Measurements from ENCODE around the gene KIFC3. TPM values are rescaled to one million over a fixed set of nuclear protein-coding genes. Genes with fewer than 3 reads are reported as not detected.
A peak's percentile ranks its signal among the peaks of the same experiment; 100 is the strongest.
"Not testable (repeated sequence)": the region's sequence is repeated elsewhere in the genome, so short reads cannot be mapped to it uniquely, and the experiment has no call there.

The KIFC3 gene
- total and polyA plus RNA-seq, 2 of the 13 experiments (the other 11 are each of a cell fraction or from before 2014, with no cell fraction given): 42.1 to 45.3 TPM

GRCh38 chr16:57782607-57783055 lies 19.7 kb downstream of the KIFC3 start (continued):
- TF ChIP-seq ARNTL (CRISPR knock-in tag; IDR thresholded peaks at IDR 0.05) (peak; percentile 8; the same call in 1 of the 2 replicates), RFXAP (CRISPR knock-in tag; IDR thresholded peaks at IDR 0.05; ENCODE audit: borderline replicate concordance) (peak; percentile 82), SOX6 (CRISPR knock-in tag; IDR thresholded peaks at IDR 0.05) (peak; percentile 98), NFKBIZ (CRISPR knock-in tag; IDR thresholded peaks at IDR 0.05) (peak; percentile 74; the same call in 1 of the 2 replicates), ONECUT2 (CRISPR knock-in tag; IDR thresholded peaks at IDR 0.05) (peak; percentile 99), HIC2 (CRISPR knock-in tag; IDR thresholded peaks at IDR 0.05; ENCODE audit: low read depth) (peak; percentile 75), TARDBP (CRISPR knock-in tag; IDR thresholded peaks at IDR 0.05) (peak; percentile 79; the same call in 1 of the 2 replicates), IRF2 (CRISPR knock-in tag; IDR thresholded peaks at IDR 0.05) (peak; percentile 84), HOMEZ (CRISPR knock-in tag; IDR thresholded peaks at IDR 0.05; ENCODE audit: low read depth) (0 out of 2 replicates have a peak, but pooled peaks have one; percentile 32), NCOA2 (CRISPR knock-in tag; IDR thresholded peaks at IDR 0.05) (peak; percentile 92), KLF16 (CRISPR knock-in tag; IDR thresholded peaks at IDR 0.05) (peak in 1 of 2 experiments; percentile 93; a peak in 2 of 4 replicates), NR1H2 (CRISPR knock-in tag; IDR thresholded peaks at IDR 0.05; ENCODE audit: borderline replicate concordance, low read depth) (peak; percentile 62; the same call in 1 of the 2 replicates), CTCF (CRISPR knock-in tag; IDR thresholded peaks at IDR 0.05) (peak; percentile 17; the same call in 1 of the 2 replicates), CBX5 (CRISPR knock-in tag; IDR thresholded peaks at IDR 0.05; ENCODE audit: borderline replicate concordance) (peak; percentile 83; the same call in 1 of the 2 replicates), YY1 (IDR thresholded peaks at IDR 0.05; ENCODE audit: insufficient read depth, insufficient replicate concordance, low read depth, low read length) (peak; percentile 34), JARID2 (CRISPR knock-in tag; IDR thresholded peaks at IDR 0.05; ENCODE audit: insufficient replicate concordance) (peak; percentile 42), FOSL2 (CRISPR knock-in tag; IDR thresholded peaks at IDR 0.05) (peak; percentile 78), ZNF331 (CRISPR knock-in tag; IDR thresholded peaks at IDR 0.05) (peak; percentile 81), LCORL (CRISPR knock-in tag; IDR thresholded peaks at IDR 0.05) (peak; percentile 87), ZFX (CRISPR knock-in tag; IDR thresholded peaks at IDR 0.05; ENCODE audit: low read depth) (peak; percentile 17; the same call in 1 of the 2 replicates), ZNF362 (CRISPR knock-in tag; IDR thresholded peaks at IDR 0.05; ENCODE audit: borderline replicate concordance) (peak; percentile 43; the same call in 1 of the 2 replicates), HNF4A (CRISPR knock-in tag; IDR thresholded peaks at IDR 0.05) (peak; percentile 88), ZNF225 (CRISPR knock-in tag; IDR thresholded peaks at IDR 0.05) (0 out of 2 replicates have a peak, but pooled peaks have one; percentile 43)
- not testable (repeated sequence) for TF ChIP-seq SOX6, LCORL (IDR thresholded peaks at IDR 0.05)

Measured in HepG2 (cell line).